HG03575 (cell line): ENCODE measurements around the gene TMEM176A.

ENCODE experiments used
- ATAC-seq: cut with Tn5 transposase; IDR thresholded peaks from one replicate; pipeline ENCODE4 v1.9.1; 2021; ENCODE audit not compliant: unreplicated experiment, insufficient number of reproducible peaks, low FRiP score; ENCODE audit errors: extremely low read depth

Gene TMEM176A

DNA sequence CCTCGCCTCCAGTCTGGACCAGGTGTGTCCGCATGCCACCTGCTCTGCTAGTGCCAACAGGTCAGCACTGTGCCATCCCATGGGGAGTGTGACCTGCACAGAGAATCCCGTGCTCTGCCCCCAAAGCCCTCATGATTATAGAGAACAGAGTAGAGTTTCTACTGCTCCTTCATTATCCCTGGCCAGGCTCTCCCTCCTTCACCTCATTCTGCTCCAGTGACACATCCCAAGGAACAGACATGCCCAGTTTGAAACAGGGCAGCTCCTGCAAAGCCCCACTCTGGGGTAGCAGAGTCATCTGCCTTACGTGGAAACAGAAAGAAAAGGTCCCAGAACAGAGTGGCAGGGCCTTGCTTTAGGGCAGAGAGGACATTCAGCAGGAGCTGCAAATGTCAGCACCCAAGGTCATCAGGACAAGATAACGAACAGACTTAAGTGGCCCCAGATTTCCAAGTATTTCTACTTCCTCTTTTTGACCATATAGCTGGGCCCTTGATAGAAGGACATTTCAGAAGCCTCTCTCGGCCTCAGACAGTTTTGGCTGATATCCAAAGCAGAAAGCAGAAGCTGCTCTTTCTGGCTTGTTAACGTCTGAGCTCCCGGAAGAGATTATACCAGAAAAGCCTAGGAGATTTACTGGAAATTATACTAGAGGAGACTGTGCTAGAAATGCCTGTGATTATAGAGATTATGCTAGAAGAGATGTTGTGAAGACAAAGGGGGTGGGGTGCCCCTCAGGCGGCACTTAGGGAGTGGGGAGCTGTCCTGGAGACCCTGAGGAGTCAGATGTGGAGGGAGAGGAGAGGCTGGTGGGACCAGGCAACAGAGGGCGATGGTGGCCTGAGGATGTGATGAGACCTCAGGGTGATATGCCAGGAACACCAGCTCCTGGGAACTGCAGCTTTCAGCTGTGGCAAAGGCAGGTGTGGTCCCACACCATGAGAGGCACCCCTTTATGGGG is 13.0 kb upstream of the TMEM176A start:
- ATAC-seq = no peak

DNA sequence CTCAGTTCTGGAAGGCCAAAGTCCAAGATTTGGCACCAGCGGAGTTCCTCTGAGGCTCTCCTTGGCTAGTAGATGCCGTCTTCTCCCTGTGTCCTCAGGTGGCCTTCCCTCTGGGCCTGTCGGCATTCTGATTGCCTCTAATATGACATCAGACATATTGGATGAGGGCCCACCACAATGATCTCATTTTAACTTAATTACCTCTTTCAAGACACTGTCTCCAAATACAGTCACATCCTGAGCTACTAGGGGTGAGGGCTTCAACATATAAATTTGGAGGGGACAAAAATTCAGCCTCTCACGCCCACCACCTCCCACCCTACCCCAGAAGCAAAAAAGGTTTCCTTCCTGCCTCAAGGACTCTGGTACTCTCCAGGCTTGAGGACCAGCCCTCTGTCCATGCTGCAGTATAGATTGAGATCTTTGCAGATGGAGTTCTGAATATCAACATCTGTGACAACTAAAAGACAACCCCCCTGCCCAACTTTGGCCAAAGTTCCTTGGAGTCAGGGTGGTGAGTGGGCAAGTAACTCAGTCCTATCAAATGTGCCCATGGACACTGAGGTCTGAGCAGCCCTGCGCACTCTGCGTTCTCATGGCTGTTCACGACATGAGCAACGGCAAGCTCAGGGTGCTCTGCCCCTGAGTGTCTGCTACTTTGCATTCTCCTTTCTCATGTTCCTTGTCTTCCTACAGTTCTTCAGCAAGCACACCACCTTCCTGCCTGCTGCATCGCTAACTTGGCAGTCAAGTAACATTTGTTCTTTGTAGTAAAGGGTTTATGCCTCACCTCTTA is 11.9 kb upstream of the TMEM176A start:
- no peak for ATAC-seq

DNA sequence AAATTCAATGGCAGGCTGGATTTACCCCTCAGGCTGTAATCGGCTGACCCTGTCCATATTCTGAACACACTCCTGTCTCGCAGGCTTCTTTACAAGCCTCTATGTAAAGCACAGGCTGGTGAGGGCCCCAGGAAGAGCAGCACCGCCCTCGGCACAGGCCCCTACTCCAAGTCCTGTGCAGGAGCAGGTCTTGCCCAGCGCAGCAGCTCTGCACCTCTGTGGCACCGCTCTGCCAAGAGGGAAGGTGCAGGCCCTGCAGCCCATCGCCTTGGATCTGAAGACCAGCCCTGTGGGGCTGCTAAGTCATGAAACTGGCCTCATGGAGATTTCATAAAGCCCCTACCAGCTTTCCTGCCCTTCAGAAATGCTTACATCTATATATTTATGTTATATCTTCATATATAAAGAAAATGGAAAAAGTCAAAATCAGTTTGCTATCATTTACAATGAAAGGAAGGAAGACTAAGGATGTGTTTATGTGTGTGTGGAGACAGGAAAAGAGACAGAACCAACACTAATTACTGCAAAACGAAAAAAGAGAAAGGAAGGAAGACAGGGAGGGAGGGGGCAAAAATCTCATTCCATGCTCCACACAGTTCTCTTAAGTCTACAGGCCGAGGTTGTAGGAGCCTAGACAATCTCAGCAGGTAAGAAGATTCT is 10.0 kb upstream of the TMEM176A start:
- no peak for ATAC-seq

DNA sequence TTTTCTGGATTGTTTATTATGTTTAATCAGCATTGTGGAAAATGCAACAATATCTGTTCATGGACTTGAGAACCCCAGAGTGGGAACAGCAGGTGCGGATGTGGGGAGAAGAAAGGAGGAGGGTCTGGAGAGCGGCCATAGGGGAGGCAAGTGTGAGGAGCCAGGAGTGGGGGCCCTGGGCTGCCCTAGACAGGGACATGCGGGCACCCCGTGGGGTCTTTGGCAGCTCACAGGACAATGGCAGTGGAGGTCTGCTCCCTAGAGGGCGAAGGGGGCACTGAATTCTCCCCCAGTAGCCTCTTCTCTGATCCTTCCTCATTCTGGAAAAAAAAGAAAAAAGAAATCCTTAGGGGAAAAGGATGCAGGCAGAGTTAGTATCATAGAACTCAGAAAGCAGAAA is 9.3 kb upstream of the TMEM176A start:
- ATAC-seq = no peak

DNA sequence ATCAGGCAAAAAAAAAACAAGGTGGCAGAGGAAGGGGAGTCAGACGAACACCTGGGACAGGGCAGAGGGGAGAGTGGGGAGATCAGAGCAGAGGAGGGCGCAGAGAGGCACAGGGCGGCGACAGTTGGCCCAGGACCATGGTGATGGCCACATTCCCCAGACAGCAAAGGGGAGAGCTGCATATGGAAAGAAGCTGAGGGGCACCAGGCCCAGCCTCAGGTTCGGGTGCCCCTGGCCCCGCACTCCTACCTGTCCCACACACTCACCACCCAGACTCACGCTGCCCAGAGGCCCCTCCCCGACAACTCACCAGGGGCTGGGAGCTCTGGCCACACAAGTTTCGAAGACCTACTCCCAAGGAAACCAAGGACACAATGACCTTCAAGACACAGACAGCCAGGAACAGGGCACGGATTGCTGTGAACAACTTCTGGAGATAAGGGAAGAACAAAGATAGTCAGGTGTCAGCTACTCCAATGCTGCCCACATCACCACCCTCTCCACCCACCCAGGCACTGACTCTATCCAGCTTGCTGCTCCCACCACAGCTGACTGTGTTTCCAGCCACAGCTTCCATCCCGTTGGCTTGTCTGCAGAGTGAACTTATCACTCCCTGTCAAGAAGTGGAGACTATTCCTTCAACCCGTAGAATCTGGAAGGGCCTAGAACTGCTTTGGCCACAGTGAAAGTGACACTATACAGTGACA is 8.7 kb upstream of the TMEM176A start:
- no peak for ATAC-seq

DNA sequence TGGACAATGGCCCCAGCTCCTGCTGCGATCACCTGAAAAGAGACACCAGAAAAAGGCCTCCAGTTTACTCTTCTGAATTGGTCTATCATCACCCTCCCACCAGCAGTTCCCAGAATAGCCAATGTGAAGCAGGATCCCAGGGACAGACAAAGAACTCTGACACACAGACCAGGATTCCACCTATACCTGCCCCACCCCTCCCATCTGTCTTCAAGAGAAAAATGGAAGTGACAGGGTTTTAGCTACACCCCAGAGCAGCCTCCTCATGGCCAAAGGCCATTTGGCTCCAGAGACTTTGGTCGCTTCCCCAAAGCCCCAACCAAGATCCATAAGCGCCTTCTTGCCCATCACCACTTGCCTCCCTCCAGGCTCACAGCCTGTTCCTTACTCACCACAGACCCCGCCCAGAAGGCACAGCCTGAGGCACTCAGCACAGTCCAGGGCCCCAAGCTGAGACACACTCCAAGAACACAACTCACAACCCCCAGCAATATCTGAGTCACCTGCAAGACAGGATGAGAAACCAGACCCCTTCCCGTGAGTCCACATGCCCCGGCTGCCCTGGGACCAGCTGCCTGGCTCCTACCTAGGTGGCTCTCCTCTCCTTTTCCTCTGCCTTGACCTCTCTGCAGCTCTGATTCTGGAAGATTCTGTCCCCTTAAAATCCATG is 6.9 kb upstream of the TMEM176A start:
- no peak for ATAC-seq

DNA sequence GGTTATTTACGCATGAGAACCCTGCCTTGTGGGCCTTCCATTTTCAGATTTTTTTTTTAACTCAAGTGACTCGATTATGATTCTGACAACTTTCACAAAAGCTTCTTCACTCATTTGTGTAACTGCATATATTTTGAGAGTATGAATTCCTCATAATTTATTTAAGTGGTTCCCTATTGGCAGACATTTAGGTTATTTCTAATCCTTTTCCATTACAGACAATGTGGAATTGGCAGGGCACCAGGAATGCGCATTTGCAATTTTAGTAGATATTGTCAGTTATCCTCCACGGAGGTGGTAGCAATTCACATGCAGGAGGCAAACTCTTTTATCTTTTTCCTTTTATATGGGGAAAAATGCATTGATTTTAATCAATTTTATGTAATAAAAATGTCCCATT is 2.9 kb upstream of the TMEM176A start:
- no peak for ATAC-seq

DNA sequence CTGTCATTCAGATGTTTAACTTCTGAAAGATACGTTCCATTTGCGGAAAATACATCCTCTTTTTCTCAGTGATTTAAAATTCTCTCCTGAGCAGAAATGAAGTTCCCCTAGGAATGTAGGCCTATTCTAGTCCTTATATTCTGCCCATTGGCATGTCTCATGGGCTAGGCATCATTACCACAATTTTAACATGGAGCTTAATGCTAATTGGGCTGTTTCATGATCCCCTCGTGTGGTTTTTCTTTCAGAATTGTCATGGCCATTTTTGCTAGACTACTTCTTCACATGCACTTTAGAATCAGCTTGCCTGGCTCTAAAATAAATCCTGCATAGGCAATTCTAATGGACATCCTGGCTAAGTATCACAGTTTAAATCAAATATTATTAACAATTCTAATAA is 1.4 kb upstream of the TMEM176A start:
- ATAC-seq = no peak

DNA sequence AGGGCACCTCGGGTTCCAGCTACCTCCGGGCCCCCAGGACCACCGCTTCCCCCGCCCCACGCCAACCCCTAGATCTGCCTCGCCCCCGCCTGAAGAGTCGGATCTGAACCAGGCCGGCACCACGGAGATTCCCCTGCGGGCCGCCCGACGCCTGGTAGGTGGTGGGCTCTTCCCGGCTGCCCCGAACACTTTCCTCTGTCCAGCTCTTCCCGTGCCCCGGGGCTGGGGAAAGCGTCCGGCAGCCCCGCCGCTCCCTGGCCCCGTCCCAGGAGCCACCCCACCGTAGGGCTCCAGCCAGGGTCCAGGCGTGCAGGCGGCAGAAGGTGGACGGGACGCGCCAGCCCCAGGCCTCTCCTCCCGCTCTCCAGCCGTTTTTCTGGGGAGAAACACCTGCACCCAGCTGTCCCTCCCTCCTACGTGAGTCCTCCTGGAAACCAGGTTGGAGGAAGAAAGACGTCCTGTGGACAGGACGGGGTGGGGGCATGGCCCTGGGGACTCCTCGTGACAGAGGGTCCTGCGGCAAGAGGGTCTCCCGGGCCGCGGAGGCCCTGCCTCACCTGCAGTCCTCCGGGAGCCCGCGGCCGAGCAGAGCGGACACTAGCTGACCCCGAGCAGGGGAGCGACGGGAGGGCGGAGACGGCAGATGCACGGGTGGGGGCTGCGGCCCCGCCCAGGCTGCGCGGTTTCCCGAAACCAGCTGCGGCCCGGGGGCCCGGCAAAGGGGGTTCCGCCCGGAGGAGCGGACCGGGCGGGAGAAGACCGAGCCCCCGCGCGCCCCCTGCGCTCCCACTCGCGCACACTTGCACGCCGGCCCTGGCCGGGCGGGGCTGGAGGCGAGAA is 608 bp upstream of the TMEM176A start, which contains the start of gene TMEM176B:
Gene TMEM176B, minus strand, starts transcription at position 624 of the 840 bp plus-strand sequence. CDS start 3,795 bp downstream, outside the sequence.
- no peak for ATAC-seq

DNA sequence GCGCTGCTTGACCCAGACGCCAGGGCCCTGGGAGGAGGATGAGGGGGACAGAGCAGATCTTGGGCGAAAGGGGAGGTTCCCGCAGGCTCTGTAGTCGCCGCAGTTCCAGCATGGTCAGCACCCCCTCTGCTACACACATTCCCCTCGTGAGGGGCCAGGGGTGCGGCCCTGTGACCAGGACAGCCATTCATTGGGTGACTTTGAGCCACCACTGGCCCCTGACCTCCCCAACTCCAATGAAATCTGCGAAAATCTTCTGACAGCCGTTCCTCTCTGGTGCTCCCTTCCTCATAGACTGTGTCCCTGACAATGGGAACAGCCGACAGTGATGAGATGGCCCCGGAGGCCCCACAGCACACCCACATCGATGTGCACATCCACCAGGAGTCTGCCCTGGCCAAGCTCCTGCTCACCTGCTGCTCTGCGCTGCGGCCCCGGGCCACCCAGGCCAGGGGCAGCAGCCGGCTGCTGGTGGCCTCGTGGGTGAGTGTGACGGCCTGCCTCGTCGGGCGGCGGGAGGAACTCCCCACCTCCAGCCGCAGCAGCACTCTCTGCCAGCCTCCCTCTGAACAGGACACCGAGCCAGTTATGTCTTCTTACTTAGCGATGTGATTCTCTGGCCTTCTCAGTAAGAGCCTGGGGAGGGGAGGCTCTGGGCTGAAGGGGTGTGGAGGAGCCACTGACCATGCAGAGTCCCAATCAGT is 825 bp downstream of the TMEM176A start:
- ATAC-seq = no peak

DNA sequence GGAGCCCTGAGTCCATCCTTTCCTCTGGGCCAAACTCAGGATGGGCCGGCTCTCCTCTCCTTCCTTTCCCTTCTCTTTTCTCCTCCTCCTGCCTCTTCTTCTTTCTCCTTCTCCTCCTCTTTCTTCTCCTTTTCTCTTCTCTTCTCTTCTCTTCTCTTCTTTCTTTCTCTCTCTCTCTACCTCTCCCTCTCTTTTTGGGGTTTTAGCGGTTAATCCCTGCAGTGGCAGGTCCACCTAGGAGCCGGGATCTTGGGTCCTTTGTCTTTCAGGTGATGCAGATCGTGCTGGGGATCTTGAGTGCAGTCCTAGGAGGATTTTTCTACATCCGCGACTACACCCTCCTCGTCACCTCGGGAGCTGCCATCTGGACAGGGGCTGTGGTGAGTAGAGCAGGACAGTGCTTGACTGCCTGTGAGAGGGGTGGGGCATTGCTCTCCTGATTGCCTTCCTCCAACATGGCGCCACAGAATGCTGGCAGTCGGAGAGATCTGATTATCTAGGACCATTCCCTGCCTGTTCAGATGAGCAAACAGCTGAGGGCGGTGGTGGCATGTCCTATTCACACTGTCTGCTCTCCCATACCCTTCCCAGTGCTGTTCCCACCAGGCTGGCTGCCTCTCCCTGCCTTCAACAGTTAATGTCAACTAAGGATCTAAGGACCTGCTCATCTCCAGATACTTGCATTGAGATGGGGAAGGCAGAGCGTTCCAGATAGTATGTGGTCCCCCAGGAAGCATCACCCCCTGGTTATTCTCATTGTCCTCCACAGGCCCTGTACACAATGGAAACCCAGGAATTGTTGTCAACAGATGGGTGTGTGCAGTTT is 1.6 kb downstream of the TMEM176A start:
- ATAC-seq = no peak

DNA sequence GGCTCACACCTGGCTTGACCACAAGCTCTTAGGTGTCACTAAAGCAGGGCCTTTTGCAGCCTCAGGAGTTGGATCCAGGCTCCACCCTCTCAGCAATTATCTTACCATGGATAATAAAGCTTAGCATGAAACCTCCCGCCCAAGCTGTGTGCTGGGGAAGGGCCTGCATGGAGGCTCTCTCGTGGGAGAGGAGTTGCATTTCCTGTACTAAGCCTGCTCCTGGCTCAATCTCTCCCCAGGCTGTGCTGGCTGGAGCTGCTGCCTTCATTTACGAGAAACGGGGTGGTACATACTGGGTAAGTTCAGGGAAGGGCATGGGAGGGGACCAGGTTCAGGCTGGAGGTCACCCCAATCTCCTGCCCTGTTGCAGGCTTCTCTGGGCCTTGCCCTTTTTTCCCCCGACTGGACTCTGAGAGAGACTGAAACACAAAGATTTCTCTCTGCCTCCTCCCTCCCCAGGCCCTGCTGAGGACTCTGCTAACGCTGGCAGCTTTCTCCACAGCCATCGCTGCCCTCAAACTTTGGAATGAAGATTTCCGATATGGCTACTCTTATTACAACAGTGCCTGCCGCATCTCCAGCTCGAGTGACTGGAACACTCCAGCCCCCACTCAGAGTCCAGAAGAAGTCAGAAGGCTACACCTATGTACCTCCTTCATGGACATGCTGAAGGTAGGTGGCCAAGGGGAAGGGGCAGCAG is 2.7 kb downstream of the TMEM176A start:
- no peak for ATAC-seq

DNA sequence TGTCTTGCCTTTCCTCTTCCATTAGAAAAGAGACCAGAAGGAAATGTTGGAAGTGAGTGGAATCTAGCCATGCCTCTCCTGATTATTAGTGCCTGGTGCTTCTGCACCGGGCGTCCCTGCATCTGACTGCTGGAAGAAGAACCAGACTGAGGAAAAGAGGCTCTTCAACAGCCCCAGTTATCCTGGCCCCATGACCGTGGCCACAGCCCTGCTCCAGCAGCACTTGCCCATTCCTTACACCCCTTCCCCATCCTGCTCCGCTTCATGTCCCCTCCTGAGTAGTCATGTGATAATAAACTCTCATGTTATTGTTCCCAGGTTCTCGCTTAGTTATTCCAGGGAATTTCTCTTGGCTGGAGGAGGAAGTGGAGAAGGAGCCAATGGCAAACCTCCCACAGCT is 4.2 kb downstream of the TMEM176A start:
- ATAC-seq = no peak

DNA sequence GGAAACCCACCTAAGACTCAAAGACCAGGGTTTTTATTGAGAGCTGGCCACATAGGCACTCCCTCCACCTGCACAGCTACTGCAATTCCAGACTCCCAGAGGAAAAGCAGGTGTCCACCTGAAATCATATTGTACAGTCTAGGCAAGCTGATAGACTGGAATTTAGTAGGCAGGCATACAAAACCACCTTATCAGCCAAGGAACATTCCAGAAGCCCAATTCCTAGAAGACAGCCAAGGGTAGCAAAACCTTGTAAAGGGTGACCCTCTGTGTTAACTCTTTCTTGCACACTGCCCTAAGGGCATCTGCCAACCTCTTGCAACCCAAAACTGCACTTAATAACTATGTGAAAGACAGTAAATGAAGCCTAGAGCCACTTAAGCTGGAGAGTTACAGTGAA is 5.3 kb downstream of the TMEM176A start:
- ATAC-seq = no peak

DNA sequence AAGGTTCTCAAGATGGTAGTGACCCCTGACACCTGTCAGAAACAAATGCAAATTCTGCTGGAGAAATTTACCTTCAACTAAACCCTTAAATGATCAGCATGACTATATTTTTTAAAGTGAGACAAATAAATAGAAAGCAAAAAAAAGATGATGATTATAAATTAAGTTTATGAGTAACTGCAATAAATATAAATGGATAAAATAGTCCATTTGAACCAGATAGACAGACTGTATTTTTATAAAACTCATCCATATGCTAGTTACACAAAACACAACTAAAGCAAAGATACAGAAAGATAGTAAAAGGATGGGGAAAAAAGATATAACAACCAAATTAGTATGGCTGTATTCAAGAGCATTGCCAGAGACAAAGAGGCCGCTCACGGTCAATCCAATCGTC is 5.9 kb downstream of the TMEM176A start:
- ATAC-seq = no peak

DNA sequence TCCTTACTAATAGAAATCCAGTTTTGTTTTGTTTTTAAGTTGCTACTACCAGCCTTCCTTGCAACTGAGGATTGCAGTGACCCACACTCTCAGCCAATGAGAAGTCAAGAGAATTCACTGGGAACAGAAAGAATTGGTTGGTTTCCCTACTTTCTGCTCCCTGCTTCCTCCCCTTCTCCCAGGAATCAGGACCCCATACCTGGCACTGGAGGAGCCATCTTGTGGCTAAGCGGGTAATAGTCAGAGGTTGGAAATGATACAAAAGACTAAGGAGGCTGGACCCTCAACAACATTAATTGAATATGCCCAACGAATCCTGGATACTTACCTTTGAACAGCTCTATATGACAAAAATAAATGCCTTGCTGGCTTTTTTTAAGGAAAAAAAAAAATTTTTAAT is 6.3 kb downstream of the TMEM176A start:
- ATAC-seq = no peak
